Urinary bladder (tissue), 4 donors: ENCODE measurements around the gene MBIP. TPM values are rescaled to one million over a fixed set of nuclear protein-coding genes. Genes with fewer than 3 reads are reported as not detected.

Source experiments
- DNase-seq: peaks from one replicate; pipeline ENCODE4 v3.0.0-alpha.2; 2015; ENCODE audit errors: extremely low spot score
- H3K27ac ChIP-seq: one replicate; pipeline ENCODE4 v1.5.1; 2013; ENCODE audit warnings: low read depth, mild to moderate bottlenecking, moderate library complexity
- H3K36me3 ChIP-seq: one replicate; pipeline ENCODE4 v1.6.1; 2013; ENCODE audit warnings: mild to moderate bottlenecking, moderate library complexity; ENCODE audit not compliant: insufficient read depth
- H3K4me1 ChIP-seq: one replicate; pipeline ENCODE4 v1.6.1; 2013; ENCODE audit warnings: mild to moderate bottlenecking, moderate library complexity; ENCODE audit not compliant: insufficient read depth
- H3K4me3 ChIP-seq: one replicate; pipeline ENCODE4 v1.5.1; 2013; ENCODE audit warnings: low read depth, low read length
- WGBS: extraction: QIAGEN DNeasy Blood & Tissue Kit; methylation state at CpG from one replicate; pipeline ENCODE4 v1.1.7; 2013; 5-methylcytosine and 5-hydroxymethylcytosine counted together
- polyA plus RNA-seq: library from polyadenylated mRNA; stranded (reverse); fragments of 200-250 nt; gene quantifications from one replicate; pipeline ENCODE4 v1.2.3, GENCODE V29; 2013
- total RNA-seq: library from RNA; depleted of rRNA; stranded (reverse); fragments of >200 nt; gene quantifications from one replicate; pipeline ENCODE4 v1.2.3, GENCODE V29; 2014
- donor health status: healthy with polysubstance abuse.
- donor health status: healthy.

MBIP gene
- total and polyA plus RNA-seq, 2 donors = 21.9 to 33.3 TPM

DNA sequence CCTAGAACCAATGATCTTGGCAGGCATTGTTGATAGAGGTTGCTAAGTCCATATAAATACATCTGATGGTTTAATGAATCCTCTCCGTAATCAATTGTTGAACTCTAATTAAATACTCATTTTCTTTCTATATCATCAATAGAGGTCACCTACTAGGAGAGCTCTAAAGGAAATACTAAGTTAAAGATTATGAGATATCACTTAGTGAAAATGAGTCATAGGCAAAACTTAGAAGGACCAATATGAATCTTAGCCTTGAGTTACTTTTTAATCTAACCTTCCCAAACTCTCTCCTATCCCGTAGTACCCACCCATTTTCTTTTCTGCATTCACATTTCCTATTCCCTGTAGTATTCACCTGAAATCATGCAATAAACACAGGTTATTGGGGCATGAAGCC lies 50.2 kb downstream of the MBIP start:
- Histone ChIP-seq H3K27ac (no peak overlapping the region), H3K36me3 (no peaks in the 10 kb centered on the region), H3K4me3 (no peak overlapping the region), H3K4me1 (no peaks in the 10 kb centered on the region)
- 89% methylated on average over 2 of the region's 2 CpGs for WGBS
- no peak for DNase-seq

DNA sequence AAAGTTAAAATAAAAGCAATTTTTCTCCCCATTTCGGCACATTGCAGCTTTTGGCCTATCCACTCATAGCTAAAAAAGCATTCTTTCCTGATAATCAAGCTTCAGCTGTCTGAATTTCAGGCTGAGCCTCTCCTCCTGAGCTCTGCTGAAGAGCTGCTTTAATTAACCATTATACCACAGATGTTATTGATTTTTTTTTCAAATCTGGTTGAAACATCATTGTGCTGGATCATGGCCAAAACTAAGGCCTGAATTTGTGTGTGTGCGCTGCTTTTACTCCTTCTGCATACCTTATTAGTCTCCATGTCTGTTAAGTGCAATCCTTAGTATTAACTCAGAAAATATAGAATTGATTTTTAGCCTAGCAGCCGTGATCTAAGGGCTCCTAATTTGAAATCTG lies 52.3 kb downstream of the MBIP start:
- no peaks in the 10 kb centered on the region for H3K36me3 ChIP-seq
- H3K27ac ChIP-seq = no peak overlapping the region
- WGBS = 83% methylated on average over 3 of the region's 3 CpGs
- no peaks in the 10 kb centered on the region for H3K4me1 ChIP-seq
- no peak for DNase-seq
- no peak overlapping the region for H3K4me3 ChIP-seq

DNA sequence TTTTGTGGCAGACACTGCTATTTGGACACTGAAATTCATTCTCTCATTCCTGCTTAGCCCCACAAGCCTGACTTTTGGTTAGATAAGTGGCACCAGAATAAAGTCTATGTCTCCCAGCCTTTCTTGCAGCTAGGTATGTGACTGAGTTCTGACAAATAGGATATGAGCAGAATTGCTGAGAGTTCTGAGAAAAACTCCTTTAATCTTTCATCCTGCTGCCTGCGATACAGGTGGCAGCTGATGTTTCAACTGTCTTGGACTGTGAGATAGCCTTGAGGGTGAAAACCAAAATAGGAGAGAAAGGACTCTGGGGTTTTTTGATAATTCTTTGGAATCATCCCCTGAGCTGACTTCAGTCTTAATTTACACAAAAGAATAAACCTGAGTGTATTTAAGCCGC lies 55.8 kb downstream of the MBIP start:
- Histone ChIP-seq H3K4me1 (no peaks in the 10 kb centered on the region), H3K4me3 (no peak overlapping the region), H3K36me3 (no peaks in the 10 kb centered on the region), H3K27ac (no peak overlapping the region)
- no peak for DNase-seq
- 95% methylated on average over 2 of the region's 2 CpGs for WGBS

DNA sequence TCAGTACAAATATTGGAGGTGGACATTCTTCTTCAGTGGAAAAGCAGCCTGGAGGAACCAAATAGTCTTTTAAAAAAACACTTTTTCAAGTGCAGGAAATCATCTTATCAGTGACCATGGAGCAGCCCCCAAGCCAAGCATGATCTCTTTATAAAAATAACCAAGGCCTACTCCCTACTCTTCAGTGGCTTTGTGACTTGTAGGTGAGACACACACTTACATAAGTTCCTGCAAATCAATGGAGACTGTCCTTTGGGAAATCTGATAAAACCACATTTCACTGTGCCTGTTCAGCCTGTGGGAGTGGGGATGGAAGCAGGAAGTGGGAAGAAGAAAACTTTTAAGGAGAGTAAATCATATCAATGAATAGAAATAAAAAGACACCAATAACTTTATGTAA lies 56.3 kb downstream of the MBIP start:
- no peak overlapping the region for H3K27ac ChIP-seq
- H3K36me3 ChIP-seq = no peaks in the 10 kb centered on the region
- DNase-seq = no peak
- no peaks in the 10 kb centered on the region for H3K4me1 ChIP-seq
- no peak overlapping the region for H3K4me3 ChIP-seq

DNA sequence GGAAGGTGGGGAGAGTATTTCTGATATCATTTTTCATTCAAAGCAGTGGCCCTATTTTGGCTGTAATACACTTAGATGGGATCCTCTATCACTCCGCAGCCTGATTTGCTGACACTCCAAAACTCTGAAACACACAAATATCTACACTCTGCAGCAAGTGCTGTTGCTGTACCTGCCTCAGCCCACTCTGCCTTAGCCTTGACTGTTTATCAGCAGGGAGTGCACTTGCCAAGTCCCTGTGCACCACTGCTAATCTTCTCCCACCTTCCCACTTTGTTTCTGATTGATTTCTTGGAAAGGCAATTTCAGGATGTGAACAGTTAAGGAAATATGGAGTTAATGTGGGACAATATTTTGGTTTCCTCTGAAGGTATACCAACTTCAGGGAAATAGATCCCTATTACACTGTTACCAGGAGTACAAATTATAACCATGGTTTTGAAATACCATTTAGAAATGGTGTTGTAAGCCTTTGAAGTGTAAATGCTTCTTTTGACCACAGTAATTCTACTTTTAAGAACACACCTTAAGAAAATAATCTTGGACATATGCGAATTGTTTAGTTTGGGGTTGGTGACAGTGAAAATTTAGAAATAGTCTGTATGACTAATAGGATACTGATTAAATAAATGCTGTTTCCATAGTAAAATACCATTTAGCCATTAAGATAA lies 59.3 kb downstream of the MBIP start:
- H3K27ac ChIP-seq = no peak overlapping the region
- H3K4me1 ChIP-seq = no peaks in the 10 kb centered on the region
- 78% methylated on average over 2 of the region's 2 CpGs for WGBS
- H3K4me3 ChIP-seq = no peak overlapping the region
- DNase-seq = no peak
- H3K36me3 ChIP-seq = no peaks in the 10 kb centered on the region

DNA sequence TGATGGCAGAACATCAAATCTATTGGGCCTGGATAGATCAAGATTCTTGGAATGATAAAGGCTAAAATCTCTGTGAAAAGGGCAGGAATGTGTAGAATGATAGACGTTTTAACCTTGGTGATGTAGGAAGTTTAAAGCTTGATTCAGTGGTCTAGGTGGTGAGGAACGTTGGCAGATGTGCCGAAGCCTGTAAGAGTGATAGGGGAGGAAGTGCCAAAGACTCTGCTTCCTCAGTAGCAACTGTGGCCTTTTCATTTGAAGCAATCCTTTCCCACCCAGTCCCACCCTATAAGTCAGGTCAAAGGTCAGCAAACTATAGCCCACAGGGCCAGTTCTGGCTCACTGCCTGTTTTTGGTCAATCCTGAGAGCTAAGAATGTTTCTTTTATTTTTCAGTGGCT lies 62.2 kb downstream of the MBIP start:
- 54% methylated on average over 3 of the region's 3 CpGs for WGBS
- no peak overlapping the region for H3K4me3 ChIP-seq
- H3K4me1 ChIP-seq = no peaks in the 10 kb centered on the region
- no peak for DNase-seq
- no peak overlapping the region for H3K27ac ChIP-seq
- H3K36me3 ChIP-seq = no peaks in the 10 kb centered on the region

DNA sequence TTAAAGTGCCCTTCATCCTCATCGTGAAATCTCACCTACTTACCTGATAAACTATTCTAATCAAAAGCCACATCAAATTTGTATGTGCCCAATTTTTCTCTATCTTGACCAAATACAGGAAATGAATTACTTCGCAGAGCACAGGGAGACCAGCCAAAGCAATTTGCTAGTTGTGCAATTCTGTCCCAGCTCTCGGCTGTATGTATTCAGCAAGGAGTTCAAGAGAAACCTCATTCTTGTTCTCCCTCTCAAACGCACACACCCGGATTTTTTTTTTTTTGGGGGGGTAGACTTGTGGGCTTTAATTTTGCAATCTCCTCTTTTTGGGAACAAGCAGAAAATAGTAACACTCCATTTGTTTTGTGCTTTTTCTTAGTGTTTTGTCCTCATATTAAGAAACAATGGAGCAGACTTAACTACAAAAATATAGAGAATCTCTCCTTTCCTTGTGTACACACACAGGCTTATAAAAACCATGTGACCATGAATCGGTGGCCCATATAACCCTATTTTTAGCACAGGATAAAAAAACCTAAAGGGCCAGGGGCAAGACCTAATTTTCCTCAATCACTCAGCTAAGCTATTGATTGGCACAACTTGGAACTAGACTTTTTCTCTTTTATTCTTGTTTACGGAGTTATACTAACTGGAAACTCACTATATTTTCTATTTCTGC lies 64.2 kb downstream of the MBIP start:
- Histone ChIP-seq H3K27ac (no peak overlapping the region), H3K36me3 (no peaks in the 10 kb centered on the region), H3K4me1 (no peaks in the 10 kb centered on the region), H3K4me3 (no peak overlapping the region)
- DNase-seq = no peak
- 38% methylated on average over 7 of the region's 7 CpGs for WGBS

DNA sequence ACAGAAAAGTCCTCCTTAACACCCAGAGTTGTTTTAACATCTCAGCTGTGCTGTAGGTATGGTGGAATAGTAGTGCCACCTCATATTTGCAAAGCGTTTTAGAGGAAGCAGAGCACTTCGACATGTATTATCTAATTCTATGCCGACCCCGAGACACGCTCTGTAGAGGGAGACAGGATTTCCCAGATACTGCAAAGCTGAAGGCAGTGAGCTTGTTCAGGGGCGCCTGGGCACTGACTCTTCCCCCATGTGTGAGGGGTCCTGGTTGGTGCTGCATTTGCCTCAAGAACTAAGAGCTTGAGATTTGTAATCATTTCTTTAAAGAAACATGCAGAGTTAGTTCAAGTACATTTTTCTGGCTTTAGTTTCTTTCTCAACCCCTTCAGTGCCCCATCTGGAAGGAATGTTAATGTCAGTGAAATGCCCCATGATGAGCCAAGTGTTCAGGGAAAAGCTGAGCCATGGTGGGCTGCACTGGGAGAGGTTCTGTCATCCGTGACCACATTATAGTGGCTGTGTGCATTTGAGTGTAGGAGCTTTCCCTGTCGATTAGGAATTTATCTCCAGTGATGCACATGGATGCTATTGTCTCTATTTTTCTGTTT lies 66.3 kb downstream of the MBIP start:
- no peak overlapping the region for H3K4me3 ChIP-seq
- 64% methylated on average over 8 of the region's 8 CpGs for WGBS
- DNase-seq = no peak
- H3K4me1 ChIP-seq = no peaks in the 10 kb centered on the region
- H3K27ac ChIP-seq = no peak overlapping the region
- H3K36me3 ChIP-seq = no peaks in the 10 kb centered on the region

Other genes with a start within 250 kb of the MBIP start
- not detected for gene PTCSC3, start 143.9 kb downstream of the MBIP start, total RNA-seq
- gene PTCSC3, start 143.9 kb downstream of the MBIP start, polyA plus RNA-seq = not detected
- not detected for gene NKX2-1, start 199.6 kb upstream of the MBIP start, total RNA-seq
- not detected for gene NKX2-1, start 199.6 kb upstream of the MBIP start, polyA plus RNA-seq